ENCODE measurements around the gene SPECC1.
"Not testable (repeated sequence)": the region's sequence is repeated elsewhere in the genome, so short reads cannot be mapped to it uniquely, and the experiment has no call there.

SPECC1 gene

DNA sequence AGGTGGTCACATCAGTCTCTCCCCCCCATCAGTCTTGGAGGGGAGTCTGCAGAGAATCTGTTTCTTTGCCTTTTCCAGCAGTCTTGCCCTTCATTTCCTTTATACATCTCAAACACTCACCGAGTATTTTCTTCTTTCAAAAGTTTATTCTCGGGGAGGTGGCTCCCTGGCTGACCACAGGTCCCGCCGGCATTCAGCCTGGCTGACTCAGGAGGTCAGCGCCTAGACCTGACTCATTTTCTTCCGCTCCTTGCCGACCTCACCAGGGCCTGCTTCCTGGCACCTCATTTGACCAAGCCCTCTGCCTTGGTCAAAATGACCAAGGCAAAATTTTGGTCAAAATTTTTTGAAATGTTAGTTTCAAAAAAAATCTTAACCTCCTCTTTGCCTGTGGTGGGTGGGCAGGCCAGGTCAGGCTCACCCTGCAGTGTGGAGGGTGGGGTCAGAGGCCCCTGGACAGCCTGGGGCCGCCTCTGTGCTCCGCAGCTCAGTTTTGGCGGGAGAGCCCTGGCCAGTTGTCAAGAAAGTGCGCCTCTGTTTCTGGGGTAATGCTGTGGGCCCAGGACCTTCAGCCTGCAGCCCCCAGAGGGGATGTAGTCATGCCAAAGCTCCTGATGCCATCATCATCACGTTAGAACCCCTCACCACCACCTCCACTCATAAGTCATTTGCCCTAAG is 165.6 kb downstream of the SPECC1 start:
- DNase-seq (ENCODE audit: low read depth) = no peak

DNA sequence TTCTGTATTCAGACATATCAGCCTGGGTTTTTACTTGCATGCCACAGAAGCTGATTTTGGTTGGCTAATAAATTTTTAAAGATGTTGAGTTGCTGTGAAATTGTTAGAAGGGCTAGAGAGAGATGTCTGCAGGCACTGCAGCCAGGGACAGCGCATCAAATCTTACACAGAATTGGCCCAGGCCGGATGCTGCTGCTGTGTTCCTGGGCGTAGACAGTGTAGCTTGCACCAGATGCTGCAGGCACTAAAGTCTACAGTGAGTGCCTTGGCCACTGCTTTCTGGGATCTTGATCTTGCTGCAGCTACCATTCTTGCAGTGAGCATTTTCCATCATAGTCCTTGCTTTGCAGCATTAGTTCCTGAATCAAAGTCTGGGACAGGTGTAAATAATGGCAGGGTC is 169.9 kb downstream of the SPECC1 start:
- DNase-seq (ENCODE audit: low read depth) = no peak

DNA sequence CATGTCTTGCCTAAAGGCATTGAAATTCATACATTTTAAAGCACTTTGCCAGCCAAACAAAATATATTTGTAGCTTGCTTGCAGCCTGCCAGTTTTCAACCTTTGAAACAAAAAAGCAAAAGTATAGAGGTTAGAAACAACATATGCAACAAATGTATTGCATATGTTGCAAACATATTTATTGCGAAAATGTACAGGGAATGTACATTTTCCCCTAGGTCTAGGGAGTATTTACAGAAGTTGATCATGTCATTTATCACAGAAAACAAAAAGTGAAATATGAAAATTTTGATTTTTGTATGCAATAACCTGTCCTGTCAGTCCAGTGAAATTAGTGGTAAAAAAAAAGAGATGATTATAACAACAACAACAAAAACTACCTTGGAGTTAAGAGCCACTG is 171.5 kb downstream of the SPECC1 start:
- DNase-seq (ENCODE audit: low read depth) = no peak

DNA sequence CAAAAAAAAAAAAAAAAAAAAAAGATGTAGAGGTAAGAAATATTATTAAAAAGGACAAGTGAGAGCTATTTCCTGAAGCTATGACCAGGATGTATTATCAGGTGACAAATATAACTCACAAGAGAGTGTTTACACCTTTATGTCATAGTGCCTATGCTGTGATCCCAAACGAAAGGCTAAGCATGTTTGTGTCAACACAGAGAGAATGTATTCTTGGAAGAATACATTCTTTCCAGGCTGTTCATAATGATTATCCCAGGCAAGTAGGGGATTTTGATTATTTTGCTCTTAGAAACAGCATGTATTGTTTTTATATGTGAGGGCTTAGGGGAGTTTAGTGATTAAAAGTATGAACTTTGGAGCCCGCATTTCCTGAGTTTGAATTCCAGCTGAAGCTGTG is 175.0 kb downstream of the SPECC1 start:
- DNase-seq (ENCODE audit: low read depth) = no peak

DNA sequence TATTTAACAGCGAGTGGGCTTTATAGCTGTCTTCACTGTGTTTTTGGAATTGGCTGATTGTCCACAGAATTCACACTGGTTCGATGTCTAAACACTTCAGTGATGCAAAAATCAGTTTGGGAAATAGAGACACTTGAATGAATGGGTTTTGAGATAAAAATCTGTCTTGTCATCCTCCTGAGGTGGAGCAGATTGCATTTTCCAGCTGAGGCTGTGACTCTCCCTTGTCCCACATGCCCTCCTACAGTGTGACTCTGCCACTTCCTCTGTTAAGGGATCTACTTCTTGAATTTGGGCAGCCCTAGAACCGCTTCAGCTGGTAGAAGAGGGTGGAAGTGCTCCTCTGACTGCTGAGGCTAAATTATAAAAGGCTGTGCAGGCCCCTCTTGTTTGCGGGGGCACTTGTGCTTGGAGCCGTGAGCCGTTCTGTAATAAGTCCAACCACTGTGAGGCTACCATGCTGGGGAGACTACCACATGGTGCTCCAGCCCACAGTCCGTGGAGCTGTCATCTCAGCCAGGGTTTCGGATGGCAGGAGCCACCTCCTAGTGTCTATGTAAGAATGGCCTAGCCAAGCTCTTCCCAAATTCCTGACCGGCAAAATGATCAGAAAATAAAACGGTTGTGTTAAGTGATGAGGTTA is 175.9 kb downstream of the SPECC1 start:
- no peak for DNase-seq (ENCODE audit: low read depth)

DNA sequence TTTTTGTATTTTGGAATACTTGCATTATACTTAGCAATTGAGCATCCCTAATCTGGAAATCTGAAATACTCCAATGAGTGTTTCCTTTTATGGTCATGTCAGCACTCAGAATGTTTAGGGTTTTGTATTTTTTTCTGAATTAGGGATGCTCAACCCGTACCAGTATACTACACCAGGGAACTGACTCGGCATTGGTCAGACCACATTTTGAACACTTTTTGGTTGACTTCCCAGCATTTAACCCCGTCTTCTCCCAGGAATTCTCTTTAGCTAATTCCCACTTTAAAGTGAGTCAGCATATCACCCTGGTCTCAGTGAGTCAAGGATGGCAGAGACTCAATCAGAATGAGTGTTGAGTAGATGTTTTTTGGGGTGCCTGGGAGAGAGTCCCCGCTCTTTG is 177.9 kb downstream of the SPECC1 start:
- DNase-seq (ENCODE audit: low read depth) = no peak

DNA sequence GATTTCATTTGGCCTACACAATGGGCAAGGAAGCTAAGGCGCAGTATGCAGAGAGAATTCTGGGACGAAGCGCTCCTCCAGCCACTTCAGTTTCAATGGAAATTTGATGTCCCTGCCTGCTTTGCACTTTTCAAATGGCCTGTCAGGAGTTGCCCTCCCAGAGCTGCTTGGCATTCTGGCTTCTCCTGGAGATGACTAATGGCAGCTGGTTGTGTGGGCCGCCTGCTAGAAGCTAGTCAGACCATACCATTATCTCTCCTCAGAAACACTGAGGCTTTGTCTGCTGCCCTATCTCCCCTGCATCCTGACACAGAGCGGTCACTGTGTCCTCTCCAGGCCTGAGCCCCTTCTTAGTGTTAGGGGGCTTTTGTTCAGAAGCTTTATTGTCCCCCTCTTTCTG is 180.1 kb downstream of the SPECC1 start:
- no peak for DNase-seq (ENCODE audit: low read depth)

DNA sequence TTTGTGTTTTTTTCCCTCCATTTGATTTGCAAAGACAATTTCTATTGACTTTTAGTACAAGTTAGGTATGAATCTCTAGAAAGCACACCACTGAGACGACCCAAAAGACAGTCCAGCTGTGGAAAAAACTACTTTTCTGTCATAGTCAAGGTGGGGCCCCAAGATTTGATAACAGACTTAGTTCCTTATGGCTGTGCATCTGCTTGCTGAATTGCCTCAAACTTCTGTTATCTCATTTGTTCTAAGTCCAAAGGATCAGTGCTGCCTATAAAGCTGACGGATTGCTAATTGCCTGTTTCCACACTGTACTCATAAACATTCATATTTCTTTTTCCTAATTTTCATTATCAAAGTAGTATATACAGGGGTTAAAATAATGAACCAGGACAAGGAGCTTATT is 180.8 kb downstream of the SPECC1 start:
- DNase-seq (ENCODE audit: low read depth) = no peak

DNA sequence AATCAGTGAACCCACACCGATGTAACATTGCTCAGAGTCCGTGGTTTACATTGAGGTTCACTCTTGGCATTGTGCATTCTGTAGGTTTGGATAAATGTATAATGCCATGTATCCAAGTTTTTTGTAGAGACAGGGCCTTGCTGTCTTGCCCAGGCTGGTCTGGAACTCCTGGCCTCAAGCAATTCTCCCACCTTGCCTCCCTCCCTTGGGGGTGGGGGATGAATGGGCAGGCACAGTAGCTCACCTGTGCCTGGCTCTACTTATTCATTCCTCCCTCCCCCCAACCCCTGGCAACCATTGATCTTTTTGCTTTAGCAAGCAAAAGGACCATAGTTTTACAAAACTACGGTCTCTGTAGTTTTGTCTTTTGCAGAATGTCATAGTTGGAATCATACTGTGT is 181.4 kb downstream of the SPECC1 start:
- DNase-seq (ENCODE audit: low read depth) = no peak

DNA sequence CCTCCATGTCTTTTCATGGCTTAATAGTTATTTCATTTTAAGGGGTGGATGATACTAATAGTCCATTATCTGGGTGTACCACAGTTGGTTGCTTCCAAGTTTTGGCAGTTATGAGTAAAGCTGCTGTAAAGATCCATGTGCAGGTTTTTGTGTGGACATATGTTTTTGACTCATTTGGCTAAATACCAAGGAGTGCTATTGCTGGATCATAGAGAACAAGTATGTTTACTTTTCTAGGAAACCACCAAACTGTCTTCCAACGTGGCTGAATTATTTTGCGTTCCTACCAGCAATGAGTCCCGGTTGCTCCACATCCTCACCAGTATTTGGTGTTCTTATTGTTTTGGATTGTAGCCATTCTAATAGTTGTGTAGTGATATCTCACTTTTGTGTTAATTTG is 181.9 kb downstream of the SPECC1 start:
- no peak for DNase-seq (ENCODE audit: low read depth)

DNA sequence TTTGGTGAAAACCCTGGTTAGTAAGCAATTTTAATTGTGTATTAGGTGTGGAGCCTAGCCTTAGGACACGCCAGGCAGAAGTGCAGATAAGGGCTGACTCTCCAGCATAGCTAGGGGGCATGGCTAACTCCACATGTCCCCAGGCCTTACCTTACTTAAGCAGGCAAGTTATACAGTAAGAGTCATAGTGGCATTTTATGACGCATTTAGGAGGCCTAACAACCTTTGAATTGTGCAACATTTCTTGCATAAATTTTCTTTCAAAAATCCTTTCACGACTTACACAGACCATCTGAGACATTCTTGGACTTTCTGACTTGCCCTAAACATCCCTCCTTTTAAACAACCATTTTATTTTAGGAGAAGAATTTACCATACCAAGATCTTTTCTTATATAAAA is 187.1 kb downstream of the SPECC1 start:
- not testable (repeated sequence) for DNase-seq (ENCODE audit: low read depth)

DNA sequence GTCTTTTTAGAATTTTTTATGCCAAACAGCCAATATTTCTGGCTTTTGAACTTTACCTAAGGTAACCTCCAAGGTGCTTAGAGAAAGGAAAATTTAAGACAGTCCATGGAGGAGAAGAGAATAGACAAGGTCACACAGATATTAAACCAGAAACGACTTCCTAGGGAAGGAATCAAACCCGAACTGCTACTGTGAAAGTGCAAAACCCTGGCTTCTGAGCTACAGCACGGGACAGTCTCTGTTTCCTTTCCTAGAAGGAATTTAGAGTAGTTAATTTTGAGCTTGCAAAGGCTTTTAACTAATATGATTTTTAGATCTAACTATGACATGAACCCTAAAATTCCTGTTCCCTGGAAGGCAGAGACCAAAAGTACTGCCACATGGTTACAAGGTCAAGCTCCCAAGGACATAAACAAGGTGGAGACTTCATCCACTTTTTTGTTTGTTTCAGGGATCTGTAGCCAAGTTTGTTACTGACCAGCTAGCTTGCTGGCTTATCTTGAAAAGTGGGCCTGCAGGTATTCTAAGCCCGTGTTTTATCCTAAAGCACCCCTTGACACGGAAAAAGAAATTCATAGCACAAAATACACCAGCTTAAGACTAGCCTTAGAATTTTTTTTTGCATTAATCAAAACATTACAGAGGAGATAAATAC is 188.2 kb downstream of the SPECC1 start:
- no peak for DNase-seq (ENCODE audit: low read depth)

DNA sequence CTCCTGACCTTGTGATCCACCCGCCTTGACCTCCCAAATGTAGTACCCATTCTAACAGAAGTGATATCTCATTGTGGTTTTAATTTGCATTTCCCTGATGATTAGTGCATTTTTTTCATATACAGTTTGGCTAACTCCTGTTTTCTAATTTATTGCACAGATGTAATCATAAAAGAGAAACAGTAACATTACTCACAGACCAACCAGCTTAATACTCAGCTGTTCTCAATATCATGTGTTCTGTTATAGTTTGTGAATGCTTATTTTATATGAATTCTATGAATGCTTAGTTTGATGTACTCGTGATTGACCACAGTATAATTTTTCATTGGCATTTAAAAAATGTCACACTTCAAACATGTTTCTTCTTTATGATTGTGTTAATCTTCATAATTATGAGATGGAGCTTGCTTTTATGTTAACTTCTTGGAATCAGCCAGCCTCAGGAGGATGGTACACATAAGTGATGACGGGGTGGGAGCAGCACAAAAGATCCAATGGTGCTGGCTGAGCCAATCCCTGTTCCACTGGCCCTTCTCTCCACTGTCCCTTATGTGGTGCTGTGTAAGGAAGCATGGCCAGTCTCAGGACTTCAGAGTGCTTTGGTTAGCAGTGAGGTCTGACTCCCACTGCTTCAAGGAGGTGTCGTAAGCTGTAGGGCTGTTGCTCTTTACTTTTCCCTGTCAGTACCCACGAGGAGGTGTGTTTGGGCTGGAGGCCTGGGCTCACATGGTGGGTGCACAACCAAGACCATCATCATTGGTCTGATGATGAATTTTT is 191.0 kb downstream of the SPECC1 start:
- DNase-seq (ENCODE audit: low read depth) = no peak

DNA sequence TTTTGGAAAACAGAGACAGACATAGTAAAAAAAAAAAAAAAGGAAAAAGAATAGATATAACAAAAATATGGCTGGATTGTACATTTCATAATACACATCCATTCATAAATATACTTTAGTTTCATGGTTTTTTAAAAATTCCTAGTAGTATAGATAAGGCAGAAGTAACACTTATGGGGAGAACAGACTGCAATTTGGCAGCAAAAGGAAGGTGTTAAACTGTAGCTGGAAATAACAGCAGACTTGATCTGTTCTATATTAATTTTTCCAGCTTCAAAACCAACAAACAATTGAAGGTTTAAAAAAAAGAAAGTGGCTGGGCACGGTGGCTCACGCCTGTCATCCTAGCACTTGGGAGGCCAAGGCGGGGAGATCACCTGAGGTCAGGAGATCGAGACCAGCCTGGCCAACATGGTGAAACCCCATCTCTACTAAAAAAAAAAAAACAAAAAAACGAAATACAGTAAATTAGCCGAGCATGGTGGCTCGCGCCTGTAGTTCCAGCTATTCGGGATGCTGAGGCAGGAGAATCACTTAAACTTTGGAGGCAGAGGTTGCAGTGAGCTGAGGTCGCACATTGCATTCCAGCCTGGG is 191.8 kb downstream of the SPECC1 start:
- no peak for DNase-seq (ENCODE audit: low read depth)

DNA sequence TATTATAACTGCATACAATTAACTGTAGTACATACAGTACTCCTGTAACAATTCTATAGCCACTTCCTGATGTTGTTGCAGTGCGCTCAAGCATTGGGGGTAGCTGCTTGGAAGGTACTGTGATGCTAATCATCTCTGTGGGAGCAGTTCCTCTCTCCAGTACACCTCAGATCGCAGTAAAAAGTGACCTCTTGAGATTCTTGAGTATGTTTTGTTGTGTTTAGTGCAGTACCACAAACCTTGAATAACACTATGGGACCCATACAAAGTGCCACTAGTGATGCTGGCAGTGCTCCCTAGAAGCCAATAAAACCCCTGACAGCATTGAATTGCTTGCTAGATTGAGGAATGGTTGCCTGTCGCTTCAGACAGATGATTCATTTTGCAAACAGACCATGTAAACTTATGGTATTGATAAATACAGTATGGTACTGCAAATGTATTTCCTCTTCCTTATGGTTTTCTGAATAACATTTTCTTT is 193.0 kb downstream of the SPECC1 start:
- DNase-seq (ENCODE audit: low read depth) = no peak

DNA sequence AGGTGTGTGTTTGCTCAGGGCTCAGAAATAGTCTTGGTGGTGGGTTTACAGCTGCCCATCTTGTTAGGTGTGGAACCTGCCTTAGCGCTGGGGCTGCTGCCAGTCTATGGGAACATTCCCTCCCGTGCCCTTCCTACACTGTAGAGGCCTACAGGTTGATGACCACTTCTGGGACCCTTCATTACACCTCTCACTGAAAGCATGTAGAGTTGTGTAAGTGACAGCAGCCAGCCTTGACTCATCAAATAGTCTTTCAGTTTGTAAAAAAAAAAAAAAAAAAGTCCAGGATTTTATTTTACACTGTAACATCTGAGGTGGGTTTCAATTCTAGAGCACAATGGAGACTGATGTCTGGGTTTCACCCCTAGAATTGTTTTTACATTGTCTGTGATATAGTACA is 193.9 kb downstream of the SPECC1 start:
- DNase-seq (ENCODE audit: low read depth) = no peak

DNA sequence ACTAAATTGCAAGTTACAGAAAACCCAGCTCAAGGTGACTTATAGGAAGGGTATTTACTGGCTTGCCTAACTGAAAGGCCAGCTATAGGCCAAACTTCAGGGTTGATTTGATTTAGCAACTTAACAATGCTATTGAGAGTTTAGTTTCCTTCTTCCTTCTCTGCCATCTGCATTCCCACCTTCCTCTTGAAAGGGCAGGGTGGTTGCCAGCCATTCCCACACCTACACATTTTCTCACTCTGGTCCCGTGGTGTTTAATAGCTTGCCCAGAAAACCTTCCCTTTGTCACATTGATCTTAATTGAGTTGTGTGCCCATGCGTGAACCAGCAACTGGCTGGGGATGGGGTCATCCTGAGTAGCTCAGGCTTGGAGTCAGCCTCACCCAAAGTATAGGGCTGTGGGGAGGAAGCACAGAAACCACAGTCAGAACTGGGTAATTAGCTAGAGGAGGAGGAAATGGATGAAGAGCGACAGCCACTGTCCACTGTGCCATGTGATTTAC is 194.7 kb downstream of the SPECC1 start:
- no peak for DNase-seq (ENCODE audit: low read depth)

DNA sequence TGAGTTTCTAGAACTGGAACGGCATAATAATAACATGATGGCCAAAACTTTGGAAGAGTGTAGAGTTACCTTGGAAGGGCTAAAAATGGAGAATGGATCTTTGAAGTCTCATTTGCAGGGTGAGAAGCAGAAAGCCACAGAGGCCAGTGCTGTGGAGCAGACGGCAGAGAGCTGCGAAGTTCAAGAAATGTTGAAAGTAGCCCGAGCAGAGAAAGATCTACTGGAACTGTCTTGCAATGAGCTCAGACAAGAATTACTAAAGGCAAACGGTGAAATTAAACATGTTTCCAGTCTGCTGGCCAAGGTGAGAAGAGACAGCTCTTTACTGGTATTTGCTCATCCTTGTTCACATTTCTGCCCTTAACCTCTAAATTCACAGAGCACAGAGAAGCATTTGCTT is 196.4 kb downstream of the SPECC1 start:
- DNase-seq (ENCODE audit: low read depth) = no peak

DNA sequence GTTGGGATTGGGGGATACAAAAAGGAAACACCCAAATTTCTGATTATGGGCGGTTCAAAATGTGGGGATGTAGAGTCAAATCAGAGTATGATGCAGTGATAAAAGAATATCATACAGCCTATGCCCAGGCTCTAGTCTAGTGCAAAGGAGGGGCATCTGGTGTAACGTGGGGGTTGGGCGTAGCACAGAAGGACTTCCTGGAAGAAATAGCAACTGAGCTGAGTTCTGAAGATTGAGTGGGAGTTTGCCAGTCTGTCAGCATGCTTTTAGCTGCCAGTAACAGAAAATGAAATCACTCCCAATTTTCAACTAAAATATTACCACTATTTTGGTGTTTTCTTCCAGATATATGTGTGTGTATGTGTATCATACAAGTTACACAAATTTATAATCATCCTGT is 196.9 kb downstream of the SPECC1 start:
- DNase-seq (ENCODE audit: low read depth) = peak; percentile 29

DNA sequence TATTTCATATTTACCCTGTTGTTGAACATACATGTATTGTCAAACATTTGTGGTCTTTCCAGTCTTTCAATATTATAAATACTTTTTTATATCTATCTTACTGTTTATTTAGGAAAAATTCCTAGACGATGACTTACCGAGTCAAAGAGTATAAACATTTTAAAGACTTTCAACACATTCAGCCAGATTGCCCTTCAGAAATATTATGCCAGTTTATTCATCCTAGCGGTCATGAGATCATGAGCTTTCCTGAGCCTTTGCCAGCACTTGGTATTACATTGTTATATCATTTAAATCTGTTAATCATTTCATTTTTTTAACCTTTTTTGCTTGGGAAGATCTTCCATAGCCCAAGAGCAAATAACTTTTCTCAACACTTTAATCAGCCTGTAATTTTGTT is 197.4 kb downstream of the SPECC1 start:
- DNase-seq (ENCODE audit: low read depth) = no peak

DNA sequence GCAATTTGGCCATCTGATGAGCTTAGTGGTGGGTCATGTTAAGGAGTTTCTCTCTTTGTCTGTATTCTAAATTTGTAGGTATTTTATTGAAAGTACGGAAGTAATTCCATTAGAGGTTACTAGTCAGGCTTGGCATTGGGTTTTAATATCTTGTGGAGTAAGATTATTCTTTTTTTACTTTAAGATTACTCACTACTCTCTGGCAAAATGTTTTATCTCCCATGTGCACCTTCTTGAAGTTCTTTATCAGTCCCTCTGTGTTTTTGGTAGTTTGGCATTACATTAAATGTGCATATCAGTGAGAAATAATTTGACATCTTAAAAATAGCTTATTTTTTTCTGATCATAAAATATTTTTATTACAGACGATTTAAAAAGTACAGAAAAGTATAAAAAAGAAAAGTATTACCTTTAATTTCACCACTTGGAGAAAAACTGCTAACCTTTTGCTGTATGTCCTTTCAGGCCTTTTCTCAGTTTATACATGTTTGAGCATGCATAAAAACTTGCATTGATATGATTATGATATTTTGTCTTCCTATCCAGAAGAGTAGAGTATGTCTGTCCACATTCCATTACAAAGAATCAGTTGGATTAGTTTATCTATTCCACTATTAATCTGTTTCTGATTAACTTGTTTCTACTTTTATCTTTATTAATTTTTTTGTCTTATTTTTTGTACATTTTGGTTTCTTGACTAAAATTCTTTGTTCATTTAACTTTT is 198.3 kb downstream of the SPECC1 start:
- DNase-seq (ENCODE audit: low read depth) = no peak

All from stimulated activated CD4-positive, alpha-beta T cell treated with anti-CD3 and anti-CD28 coated beads, Interleukin-2, amount 100 ng/mL, for 4 hours (primary cell).